Colon (tissue), 2 donors: Measurements from ENCODE around the gene MAPK11.

Experiments used
- FAIRE-seq: peaks from 2 replicates; lab custom pipeline; 2012; peaks lifted over from hg19 to GRCh38; lab: Jason Lieb, UNC
- donor health status: control.
- donor health status: control.

Gene MAPK11

GRCh38 chr22:50307890-50308596 lies 37.9 kb upstream of the MAPK11 start:
- no peak for FAIRE-seq

- FAIRE-seq: no peak
Observed at GRCh38 chr22:50306753-50307749, 36.9 kb upstream of the MAPK11 start, which contains the start of gene PLXNB2. Gene PLXNB2, minus strand, starts transcription at chr22:50307646. Its CDS starts 17,062 bp downstream, at chr22:50290584.

- FAIRE-seq: no peak
Observed at GRCh38 chr22:50305923-50306566, 35.9 kb upstream of the MAPK11 start.

GRCh38 chr22:50305393-50305922 lies 35.3 kb upstream of the MAPK11 start:
- FAIRE-seq: no peak

- no peak for FAIRE-seq
Observed at GRCh38 chr22:50304528-50305392, 34.6 kb upstream of the MAPK11 start.

- FAIRE-seq: no peak
Observed at GRCh38 chr22:50303848-50304527, 33.8 kb upstream of the MAPK11 start.

- no peak for FAIRE-seq
Observed at GRCh38 chr22:50303515-50303847, 33.3 kb upstream of the MAPK11 start.

GRCh38 chr22:50302564-50302963 lies 32.4 kb upstream of the MAPK11 start:
- no peak for FAIRE-seq

GRCh38 chr22:50302041-50302541 lies 31.9 kb upstream of the MAPK11 start:
- FAIRE-seq: no peak

- no peak for FAIRE-seq
Observed at GRCh38 chr22:50301581-50301991, 31.4 kb upstream of the MAPK11 start.

- FAIRE-seq: no peak
Observed at GRCh38 chr22:50300620-50301257, 30.6 kb upstream of the MAPK11 start.

GRCh38 chr22:50299785-50300619 lies 29.8 kb upstream of the MAPK11 start:
- no peak for FAIRE-seq

- no peak for FAIRE-seq
Observed at GRCh38 chr22:50298937-50299784, 29.0 kb upstream of the MAPK11 start.

- FAIRE-seq: no peak
Observed at GRCh38 chr22:50298266-50298637, 28.1 kb upstream of the MAPK11 start.

GRCh38 chr22:50297510-50298265 lies 27.5 kb upstream of the MAPK11 start:
- no peak for FAIRE-seq

GRCh38 chr22:50296658-50297490 lies 26.7 kb upstream of the MAPK11 start:
- no peak for FAIRE-seq

- FAIRE-seq: no peak
Observed at GRCh38 chr22:50294319-50294656, 24.1 kb upstream of the MAPK11 start.
